Breast epithelium (tissue), 3 donors: Measurements from ENCODE around the gene KIAA0825.

ENCODE experiments used
- CTCF ChIP-seq, 3 donors: fragments of 450-650 bp; IDR thresholded peaks; one replicate each; pipeline ENCODE4 v1.5.1; 2016 to 2017; ENCODE audit warnings: antibody characterized with exemption in 3 of 3, mild to moderate bottlenecking in 3 of 3, moderate library complexity in 3 of 3
- POLR2A ChIP-seq: fragments of 450-650 bp; IDR thresholded peaks from one replicate; pipeline ENCODE4 v1.6.1; 2016; ENCODE audit warnings: antibody characterized with exemption, mild to moderate bottlenecking, moderate library complexity
- POLR2AphosphoS5 ChIP-seq, 3 donors: sonication (generic); formaldehyde crosslinking; IDR thresholded peaks; one replicate each; pipeline ENCODE4 v1.6.1; 2017; ENCODE audit warnings: antibody characterized with exemption in 3 of 3

- TF ChIP-seq POLR2A: no peak
- TF ChIP-seq CTCF (IDR thresholded peaks at IDR 0.05): no peak
- no peak for TF ChIP-seq POLR2AphosphoS5 (IDR thresholded peaks at IDR 0.05)
These were observed 220.9 kb downstream of the KIAA0825 start for GRCh38 chr5:94397508-94397907.
